Kidney epithelial cell (primary cell): ENCODE measurements around the gene SH3TC2. TPM values are rescaled to one million over a fixed set of nuclear protein-coding genes. Genes with fewer than 3 reads are reported as not detected.

Experiments
- DNase-seq: peaks from one replicate; pipeline ENCODE4 v3.0.0-alpha.2; 2010; ENCODE audit warnings: low read depth
- H3K27me3 ChIP-seq: 2 replicates; pipeline ENCODE4 v1.6.0; 2011; ENCODE audit warnings: low read length; ENCODE audit not compliant: control insufficient read depth, insufficient read depth
- H3K36me3 ChIP-seq: 2 replicates; pipeline ENCODE4 v1.5.1; 2011; ENCODE audit warnings: low read length; ENCODE audit not compliant: control insufficient read depth, insufficient read depth
- H3K4me3 ChIP-seq: 2 replicates; pipeline ENCODE4 v1.5.1; 2011; ENCODE audit warnings: low read depth, mild to moderate bottlenecking, control low read depth, low read length
- total RNA-seq: library from RNA; depleted of rRNA; stranded (reverse); fragments of >200 nt; gene quantifications from 2 replicates; pipeline ENCODE4 v1.2.3, GENCODE V29; 2015
- TF ChIP-seq, protein P1 (sequence below): IDR thresholded peaks from 2 replicates; pipeline ENCODE4 v1.5.1; 2011; ENCODE audit warnings: mild to moderate bottlenecking, moderate library complexity, low read length, control low read depth, inconsistent platforms; ENCODE audit not compliant: insufficient read depth, poor library complexity, severe bottlenecking

SH3TC2 gene
- total RNA-seq, 1 donor from 2014 or later = 8.4 TPM

- no peak overlapping the region for H3K4me3 ChIP-seq
Observed at GRCh38 chr5:148979083-148979723, 83.7 kb downstream of the SH3TC2 start.

GRCh38 chr5:148978370-148979082 lies 84.3 kb downstream of the SH3TC2 start:
- no peak overlapping the region for H3K4me3 ChIP-seq
- no peaks in the 10 kb centered on the region for H3K27me3 ChIP-seq
- TF ChIP-seq, protein P1, sequence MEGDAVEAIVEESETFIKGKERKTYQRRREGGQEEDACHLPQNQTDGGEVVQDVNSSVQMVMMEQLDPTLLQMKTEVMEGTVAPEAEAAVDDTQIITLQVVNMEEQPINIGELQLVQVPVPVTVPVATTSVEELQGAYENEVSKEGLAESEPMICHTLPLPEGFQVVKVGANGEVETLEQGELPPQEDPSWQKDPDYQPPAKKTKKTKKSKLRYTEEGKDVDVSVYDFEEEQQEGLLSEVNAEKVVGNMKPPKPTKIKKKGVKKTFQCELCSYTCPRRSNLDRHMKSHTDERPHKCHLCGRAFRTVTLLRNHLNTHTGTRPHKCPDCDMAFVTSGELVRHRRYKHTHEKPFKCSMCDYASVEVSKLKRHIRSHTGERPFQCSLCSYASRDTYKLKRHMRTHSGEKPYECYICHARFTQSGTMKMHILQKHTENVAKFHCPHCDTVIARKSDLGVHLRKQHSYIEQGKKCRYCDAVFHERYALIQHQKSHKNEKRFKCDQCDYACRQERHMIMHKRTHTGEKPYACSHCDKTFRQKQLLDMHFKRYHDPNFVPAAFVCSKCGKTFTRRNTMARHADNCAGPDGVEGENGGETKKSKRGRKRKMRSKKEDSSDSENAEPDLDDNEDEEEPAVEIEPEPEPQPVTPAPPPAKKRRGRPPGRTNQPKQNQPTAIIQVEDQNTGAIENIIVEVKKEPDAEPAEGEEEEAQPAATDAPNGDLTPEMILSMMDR = no peak
- DNase-seq = no peak
- no peaks in the 10 kb centered on the region for H3K36me3 ChIP-seq

More at GRCh38 chr5:148979083-148979723, 83.7 kb downstream of the SH3TC2 start:
- Histone ChIP-seq H3K27me3 (no peaks in the 10 kb centered on the region), H3K36me3 (no peaks in the 10 kb centered on the region)
- no peak for DNase-seq
- TF ChIP-seq, protein P1 = no peak

GRCh38 chr5:148976569-148977381 lies 86.1 kb downstream of the SH3TC2 start:
- DNase-seq = no peak
- Histone ChIP-seq H3K4me3 (no peak overlapping the region), H3K27me3 (no peaks in the 10 kb centered on the region), H3K36me3 (no peaks in the 10 kb centered on the region)
- TF ChIP-seq, protein P1 = no peak

GRCh38 chr5:148974642-148975327 lies 88.1 kb downstream of the SH3TC2 start:
- H3K4me3 ChIP-seq = no peak overlapping the region
- no peaks in the 10 kb centered on the region for H3K36me3 ChIP-seq
- no peaks in the 10 kb centered on the region for H3K27me3 ChIP-seq
- TF ChIP-seq, protein P1 = no peak
- no peak for DNase-seq

DNA sequence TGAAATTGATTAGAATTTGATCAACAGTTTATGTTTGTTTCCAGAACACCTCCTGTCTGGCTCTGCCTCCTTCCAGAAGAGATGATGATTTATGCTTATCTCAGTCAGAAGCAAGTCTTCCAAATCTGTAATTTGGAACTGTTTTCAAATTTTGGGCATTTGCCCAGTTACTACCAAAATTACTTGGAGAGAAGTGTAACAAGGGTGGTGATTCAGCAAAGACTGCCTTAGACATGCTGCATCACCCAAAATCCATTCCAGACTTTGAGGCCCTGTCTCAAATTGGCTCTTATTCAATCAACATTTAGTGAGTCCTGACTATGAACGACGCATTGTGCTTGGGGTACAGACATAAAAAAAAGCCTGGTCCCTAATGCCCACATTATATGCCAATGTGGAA lies 89.4 kb downstream of the SH3TC2 start:
- TF ChIP-seq, protein P1 = no peak
- Histone ChIP-seq H3K36me3 (no peaks in the 10 kb centered on the region), H3K27me3 (no peaks in the 10 kb centered on the region), H3K4me3 (no peak overlapping the region)
- DNase-seq = no peak
